ENCODE data around the gene GOSR2. TPM values are rescaled to one million over a fixed set of nuclear protein-coding genes. Genes with fewer than 3 reads are reported as not detected.
A peak's percentile ranks its signal among the peaks of the same experiment; 100 is the strongest.

GOSR2 gene
- total and polyA plus RNA-seq, 2 donors (not counting 1 experiment from before 2014, with no cell fraction given) = 49.5 to 72.8 TPM

DNA sequence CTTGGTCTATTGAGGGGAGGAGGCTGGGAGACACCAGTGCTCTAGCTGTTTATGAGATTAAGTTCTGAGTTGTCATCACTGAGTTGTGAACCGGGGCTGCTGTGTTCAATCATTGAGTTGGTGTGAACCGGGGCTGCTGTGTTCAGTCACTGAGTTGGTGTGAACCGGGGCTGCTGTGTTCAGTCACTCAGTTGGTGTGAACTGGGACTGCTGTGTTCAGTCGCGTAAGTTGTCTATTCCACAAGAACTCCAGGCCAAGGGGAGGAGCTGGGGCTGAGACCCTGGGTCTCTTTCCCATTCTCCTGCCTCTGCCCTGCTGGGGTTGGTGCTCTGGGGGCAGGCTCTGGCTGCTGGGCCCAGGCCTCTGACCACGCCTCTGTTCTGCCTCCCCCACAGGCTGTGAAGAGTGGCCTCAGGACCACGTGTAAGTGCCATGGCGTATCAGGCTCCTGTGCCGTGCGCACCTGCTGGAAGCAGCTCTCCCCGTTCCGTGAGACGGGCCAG is 47.1 kb upstream of the GOSR2 start:
- Histone ChIP-seq H3K27ac (ENCODE audit: insufficient read depth, low read length) (no peak overlapping the region), H3K4me1 (ENCODE audit: control insufficient read depth, extremely low read depth, insufficient read depth, low read length) (no peaks in the 10 kb centered on the region), H3K4me3 (replicated peaks in 1 of 4; ENCODE audit: control extremely low read depth in 1 of 4, insufficient read depth in 1 of 4, low read depth in 3 of 4, low read length in 4 of 4) (no peak overlapping the region), H3K9ac (ENCODE audit: insufficient read depth, low read length) (no peak overlapping the region), H3K27me3 (ENCODE audit: control insufficient read depth, insufficient read depth, low read length) (peaks cover 12% of the 10 kb centered on the region), H3K9me3 (ENCODE audit: control insufficient read depth, insufficient read depth, low read depth, low read length) (no peaks in the 10 kb centered on the region), H3K36me3 (ENCODE audit: control insufficient read depth, insufficient read depth, low read length) (no peaks in the 10 kb centered on the region), H3K4me2 (ENCODE audit: extremely low read depth, insufficient read depth, low read length) (no peak overlapping the region), H2AFZ (ENCODE audit: low read length) (no peak overlapping the region), H4K20me1 (ENCODE audit: control insufficient read depth, extremely low read depth, insufficient read depth, low read length) (no peaks in the 10 kb centered on the region), H3K79me2 (ENCODE audit: control insufficient read depth, insufficient read depth, low read length) (no peaks in the 10 kb centered on the region)
- no peak for TF ChIP-seq EZH2 (IDR thresholded peaks at IDR 0.05; ENCODE audit: low read length, missing control alignments)
- TF ChIP-seq, protein P1, sequence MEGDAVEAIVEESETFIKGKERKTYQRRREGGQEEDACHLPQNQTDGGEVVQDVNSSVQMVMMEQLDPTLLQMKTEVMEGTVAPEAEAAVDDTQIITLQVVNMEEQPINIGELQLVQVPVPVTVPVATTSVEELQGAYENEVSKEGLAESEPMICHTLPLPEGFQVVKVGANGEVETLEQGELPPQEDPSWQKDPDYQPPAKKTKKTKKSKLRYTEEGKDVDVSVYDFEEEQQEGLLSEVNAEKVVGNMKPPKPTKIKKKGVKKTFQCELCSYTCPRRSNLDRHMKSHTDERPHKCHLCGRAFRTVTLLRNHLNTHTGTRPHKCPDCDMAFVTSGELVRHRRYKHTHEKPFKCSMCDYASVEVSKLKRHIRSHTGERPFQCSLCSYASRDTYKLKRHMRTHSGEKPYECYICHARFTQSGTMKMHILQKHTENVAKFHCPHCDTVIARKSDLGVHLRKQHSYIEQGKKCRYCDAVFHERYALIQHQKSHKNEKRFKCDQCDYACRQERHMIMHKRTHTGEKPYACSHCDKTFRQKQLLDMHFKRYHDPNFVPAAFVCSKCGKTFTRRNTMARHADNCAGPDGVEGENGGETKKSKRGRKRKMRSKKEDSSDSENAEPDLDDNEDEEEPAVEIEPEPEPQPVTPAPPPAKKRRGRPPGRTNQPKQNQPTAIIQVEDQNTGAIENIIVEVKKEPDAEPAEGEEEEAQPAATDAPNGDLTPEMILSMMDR (conservative IDR thresholded peaks at IDR 0.05 in 1 of 2, IDR thresholded peaks at IDR 0.05 in 1 of 2; ENCODE audit: low read depth in 1 of 2, low read length in 2 of 2) = no peak
- DNase-seq (ENCODE audit: low read depth in 2 of 2) = no peak

DNA sequence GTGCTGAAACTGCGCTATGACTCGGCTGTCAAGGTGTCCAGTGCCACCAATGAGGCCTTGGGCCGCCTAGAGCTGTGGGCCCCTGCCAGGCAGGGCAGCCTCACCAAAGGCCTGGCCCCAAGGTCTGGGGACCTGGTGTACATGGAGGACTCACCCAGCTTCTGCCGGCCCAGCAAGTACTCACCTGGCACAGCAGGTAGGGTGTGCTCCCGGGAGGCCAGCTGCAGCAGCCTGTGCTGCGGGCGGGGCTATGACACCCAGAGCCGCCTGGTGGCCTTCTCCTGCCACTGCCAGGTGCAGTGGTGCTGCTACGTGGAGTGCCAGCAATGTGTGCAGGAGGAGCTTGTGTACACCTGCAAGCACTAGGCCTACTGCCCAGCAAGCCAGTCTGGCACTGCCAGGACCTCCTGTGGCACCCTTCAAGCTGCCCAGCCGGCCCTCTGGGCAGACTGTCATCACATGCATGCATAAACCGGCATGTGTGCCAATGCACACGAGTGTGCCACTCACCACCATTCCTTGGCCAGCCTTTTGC is 46.5 kb upstream of the GOSR2 start:
- H4K20me1 ChIP-seq (ENCODE audit: control insufficient read depth, extremely low read depth, insufficient read depth, low read length) = no peaks in the 10 kb centered on the region
- peaks cover 12% of the 10 kb centered on the region for H3K27me3 ChIP-seq (ENCODE audit: control insufficient read depth, insufficient read depth, low read length)
- DNase-seq (ENCODE audit: low read depth in 2 of 2) = no peak
- no peaks in the 10 kb centered on the region for H3K4me1 ChIP-seq (ENCODE audit: control insufficient read depth, extremely low read depth, insufficient read depth, low read length)
- no peak overlapping the region for H3K27ac ChIP-seq (ENCODE audit: insufficient read depth, low read length)
- H3K9ac ChIP-seq (ENCODE audit: insufficient read depth, low read length) = no peak overlapping the region
- H3K9me3 ChIP-seq (ENCODE audit: control insufficient read depth, insufficient read depth, low read depth, low read length) = no peaks in the 10 kb centered on the region
- TF ChIP-seq, protein P1 (conservative IDR thresholded peaks at IDR 0.05 in 1 of 2, IDR thresholded peaks at IDR 0.05 in 1 of 2; ENCODE audit: low read depth in 1 of 2, low read length in 2 of 2) = peak in 1 of 2 donors; percentile 9
- no peak for TF ChIP-seq EZH2 (IDR thresholded peaks at IDR 0.05; ENCODE audit: low read length, missing control alignments)
- H3K36me3 ChIP-seq (ENCODE audit: control insufficient read depth, insufficient read depth, low read length) = no peaks in the 10 kb centered on the region
- no peak overlapping the region for H3K4me2 ChIP-seq (ENCODE audit: extremely low read depth, insufficient read depth, low read length)
- H3K79me2 ChIP-seq (ENCODE audit: control insufficient read depth, insufficient read depth, low read length) = no peaks in the 10 kb centered on the region
- H2AFZ ChIP-seq (ENCODE audit: low read length) = no peak overlapping the region
- H3K4me3 ChIP-seq (replicated peaks in 1 of 4; ENCODE audit: control extremely low read depth in 1 of 4, insufficient read depth in 1 of 4, low read depth in 3 of 4, low read length in 4 of 4) = no peak overlapping the region

DNA sequence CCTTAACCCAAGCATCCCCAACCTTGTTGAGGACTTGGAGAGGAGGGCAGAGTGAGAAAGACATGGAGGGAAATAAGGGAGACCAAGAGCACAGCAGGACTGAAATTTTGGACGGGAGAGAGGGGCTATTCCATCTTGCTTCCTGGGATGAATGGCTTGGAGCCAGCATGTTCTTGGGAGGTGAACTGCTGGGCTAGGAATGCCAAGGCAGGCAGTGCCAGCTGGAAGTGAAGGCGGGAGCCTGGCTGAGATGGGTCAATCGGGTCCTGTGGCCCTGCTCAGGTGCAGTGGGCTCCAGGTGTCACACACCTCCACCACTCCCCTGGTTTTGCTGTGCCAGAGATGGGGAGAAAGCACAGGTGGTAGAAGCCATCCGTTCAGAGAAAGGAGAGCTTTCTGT is 46.0 kb upstream of the GOSR2 start:
- no peaks in the 10 kb centered on the region for H3K79me2 ChIP-seq (ENCODE audit: control insufficient read depth, insufficient read depth, low read length)
- H3K4me1 ChIP-seq (ENCODE audit: control insufficient read depth, extremely low read depth, insufficient read depth, low read length) = no peaks in the 10 kb centered on the region
- H3K4me3 ChIP-seq (replicated peaks in 1 of 4; ENCODE audit: control extremely low read depth in 1 of 4, insufficient read depth in 1 of 4, low read depth in 3 of 4, low read length in 4 of 4) = no peak overlapping the region
- H3K9me3 ChIP-seq (ENCODE audit: control insufficient read depth, insufficient read depth, low read depth, low read length) = no peaks in the 10 kb centered on the region
- no peak overlapping the region for H3K27ac ChIP-seq (ENCODE audit: insufficient read depth, low read length)
- TF ChIP-seq EZH2 (IDR thresholded peaks at IDR 0.05; ENCODE audit: low read length, missing control alignments) = no peak
- TF ChIP-seq, protein P1 (conservative IDR thresholded peaks at IDR 0.05 in 1 of 2, IDR thresholded peaks at IDR 0.05 in 1 of 2; ENCODE audit: low read depth in 1 of 2, low read length in 2 of 2) = no peak
- H4K20me1 ChIP-seq (ENCODE audit: control insufficient read depth, extremely low read depth, insufficient read depth, low read length) = no peaks in the 10 kb centered on the region
- no peak overlapping the region for H2AFZ ChIP-seq (ENCODE audit: low read length)
- H3K36me3 ChIP-seq (ENCODE audit: control insufficient read depth, insufficient read depth, low read length) = no peaks in the 10 kb centered on the region
- no peak overlapping the region for H3K9ac ChIP-seq (ENCODE audit: insufficient read depth, low read length)
- DNase-seq (ENCODE audit: low read depth in 2 of 2) = no peak
- H3K27me3 ChIP-seq (ENCODE audit: control insufficient read depth, insufficient read depth, low read length) = peaks cover 12% of the 10 kb centered on the region
- H3K4me2 ChIP-seq (ENCODE audit: extremely low read depth, insufficient read depth, low read length) = no peak overlapping the region

Measured in fibroblast of lung (primary cell).